Prostate gland (tissue), 2 donors: ENCODE measurements around the gene PAX8. TPM values are rescaled to one million over a fixed set of nuclear protein-coding genes. Genes with fewer than 3 reads are reported as not detected.

Experiments used
- DNase-seq: peaks from one replicate; pipeline ENCODE4 v3.0.0-alpha.2; 2019; ENCODE audit warnings: low spot score
- H3K27ac ChIP-seq, 2 donors: fragments of 200-600 bp; sonication (generic); 2 replicates each; pipeline ENCODE4 v1.5.1; 2017 to 2019
- H3K27me3 ChIP-seq: fragments of 200-600 bp; sonication (generic); replicated peaks from 2 replicates; pipeline ENCODE4 v1.5.1; 2019; ENCODE audit not compliant: insufficient read depth
- H3K36me3 ChIP-seq, 2 donors: fragments of 200-600 bp; sonication (generic); 1 replicate in 1 of 2; 2 replicates in 1 of 2; pipeline versions ENCODE4 v1.5.1 to v1.8.1; 2017 to 2019
- H3K4me1 ChIP-seq: fragments of 200-600 bp; sonication (generic); replicated peaks from 2 replicates; pipeline ENCODE4 v1.5.1; 2019
- H3K4me3 ChIP-seq, 2 donors: fragments of 200-600 bp; sonication (generic); 2 replicates each; pipeline ENCODE4 v1.5.1; 2017 to 2019
- H3K9me3 ChIP-seq: fragments of 200-600 bp; sonication (generic); 2 replicates; pipeline ENCODE4 v1.5.1; 2017
- POLR2A ChIP-seq: fragments of 450-650 bp; IDR thresholded peaks from one replicate; pipeline ENCODE4 v1.6.1; 2016; ENCODE audit warnings: antibody characterized with exemption, mild to moderate bottlenecking
- POLR2AphosphoS5 ChIP-seq: sonication (generic); formaldehyde crosslinking; IDR thresholded peaks from one replicate; pipeline ENCODE4 v1.6.1; 2017; ENCODE audit warnings: antibody characterized with exemption
- WGBS: methylation state at CpG from one replicate; pipeline ENCODE4 v1.1.5; 2018; 5-methylcytosine and 5-hydroxymethylcytosine counted together
- intact Hi-C: fragments of 100-400 bp; cut with DNase I; formaldehyde crosslinking; loops from one replicate; pipeline ENCODE4 v1.14.2; 2022
- total RNA-seq, 2 donors: library from RNA; depleted of rRNA; stranded (reverse); fragments of >200 nt; gene quantifications; one replicate each; pipeline ENCODE4 v1.1.0, GENCODE V29; 2016
- TF ChIP-seq, protein P1 (sequence below), 4 experiments: fragments of 200-600 bp in 2 of 4; fragments of 450-650 bp in 2 of 4; sonication (generic) in 2 of 4; IDR thresholded peaks; 1 replicate in 3 of 4; 2 replicates in 1 of 4; pipeline ENCODE4 v1.5.1; 2016 to 2019; ENCODE audit warnings: antibody characterized with exemption in 4 of 4, mild to moderate bottlenecking in 2 of 4, moderate library complexity in 2 of 4

The PAX8 gene
- total RNA-seq, 2 donors from 2014 or later = 1.0 to 3.8 TPM

DNA sequence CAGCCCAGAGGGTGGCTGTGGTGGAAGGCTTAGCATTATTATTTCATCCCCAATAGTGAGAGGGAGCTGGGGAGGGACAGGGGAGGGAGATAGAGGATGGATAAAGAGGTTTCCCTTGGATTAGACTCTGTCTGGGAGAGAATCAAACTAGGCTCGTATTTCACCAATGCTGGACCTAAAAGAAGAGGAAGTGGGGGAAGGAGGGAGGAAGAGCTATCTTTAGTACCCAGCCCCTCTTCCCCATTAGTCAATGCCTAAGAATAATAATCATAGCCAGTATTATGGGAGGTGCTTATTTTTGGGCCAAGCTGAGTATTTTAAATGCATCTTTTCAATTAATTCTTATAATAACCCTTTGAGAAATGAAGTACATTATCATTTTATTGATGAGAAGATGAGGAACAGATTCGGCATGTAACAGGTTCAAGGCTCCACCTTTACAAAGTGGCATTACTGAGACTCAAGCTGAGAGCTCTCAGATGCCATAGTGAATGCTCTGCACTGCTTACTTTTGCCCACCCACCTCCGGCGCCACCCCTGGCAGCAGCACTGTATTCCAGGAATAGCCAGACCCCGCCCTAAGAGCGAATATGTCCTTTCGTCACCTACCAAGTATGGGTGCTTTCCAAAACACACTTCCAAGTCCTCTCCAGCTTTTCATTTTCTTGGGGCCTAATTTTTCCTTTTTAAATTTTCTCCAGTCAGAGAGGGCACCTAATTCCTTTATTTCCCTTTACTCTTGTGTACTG lies 21.0 kb downstream of the PAX8 start:
- DNase-seq = no peak
- H3K9me3 ChIP-seq = no peaks in the 10 kb centered on the region
- no peaks in the 10 kb centered on the region for H3K27me3 ChIP-seq
- no peaks in the 10 kb centered on the region for H3K36me3 ChIP-seq
- TF ChIP-seq POLR2AphosphoS5 (no peak), POLR2A (no peak)
- 64% methylated on average over 7 of the region's 7 CpGs for WGBS
- intact Hi-C loops = no loop called here
- H3K4me3 ChIP-seq = no peak overlapping the region
- no peak overlapping the region for H3K27ac ChIP-seq
- no peaks in the 10 kb centered on the region for H3K4me1 ChIP-seq

DNA sequence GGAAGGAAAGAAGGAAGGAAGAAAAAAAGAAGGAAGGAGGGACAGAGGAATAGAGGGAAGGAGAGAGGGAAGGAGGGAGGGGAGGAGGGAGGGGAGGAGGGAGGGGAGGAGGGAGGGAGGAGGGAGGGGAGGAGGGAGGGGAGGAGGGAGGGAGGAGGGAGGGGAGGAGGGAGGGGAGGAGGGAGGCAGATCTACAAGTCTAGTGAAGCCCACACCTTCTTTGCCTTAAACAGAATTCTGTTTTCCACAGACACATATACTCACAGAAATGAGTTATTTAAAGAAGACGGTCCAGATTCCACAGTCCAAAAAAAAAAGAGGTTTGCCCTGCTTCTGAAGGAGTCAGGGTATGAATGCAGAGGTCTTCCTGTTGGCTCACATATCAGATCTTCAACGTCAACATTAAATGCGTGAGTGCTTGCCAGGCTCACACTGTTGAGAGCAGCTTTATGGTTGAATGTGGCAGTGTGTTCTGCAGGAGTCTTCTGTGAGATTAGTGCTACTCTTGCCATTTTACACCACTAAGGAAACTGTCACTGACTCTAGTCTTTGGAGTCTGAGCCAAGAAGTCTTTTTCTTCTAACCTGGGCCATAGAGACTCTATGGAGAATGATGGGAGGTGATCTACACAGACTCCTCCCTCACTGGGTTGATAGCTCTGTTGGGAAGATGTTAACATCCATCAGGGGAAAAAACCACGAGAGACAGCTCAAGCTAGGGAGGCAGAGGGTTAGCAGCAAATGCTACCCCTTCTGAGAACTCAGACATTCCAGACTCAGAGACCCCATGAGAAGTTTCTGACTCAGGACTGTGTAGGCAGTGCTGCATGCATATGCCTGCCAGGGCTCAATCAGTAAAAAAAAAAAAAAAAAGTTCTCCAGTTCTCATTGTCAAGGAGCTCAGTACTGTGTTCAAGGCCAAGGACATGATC lies 23.3 kb downstream of the PAX8 start:
- TF ChIP-seq, protein P1, sequence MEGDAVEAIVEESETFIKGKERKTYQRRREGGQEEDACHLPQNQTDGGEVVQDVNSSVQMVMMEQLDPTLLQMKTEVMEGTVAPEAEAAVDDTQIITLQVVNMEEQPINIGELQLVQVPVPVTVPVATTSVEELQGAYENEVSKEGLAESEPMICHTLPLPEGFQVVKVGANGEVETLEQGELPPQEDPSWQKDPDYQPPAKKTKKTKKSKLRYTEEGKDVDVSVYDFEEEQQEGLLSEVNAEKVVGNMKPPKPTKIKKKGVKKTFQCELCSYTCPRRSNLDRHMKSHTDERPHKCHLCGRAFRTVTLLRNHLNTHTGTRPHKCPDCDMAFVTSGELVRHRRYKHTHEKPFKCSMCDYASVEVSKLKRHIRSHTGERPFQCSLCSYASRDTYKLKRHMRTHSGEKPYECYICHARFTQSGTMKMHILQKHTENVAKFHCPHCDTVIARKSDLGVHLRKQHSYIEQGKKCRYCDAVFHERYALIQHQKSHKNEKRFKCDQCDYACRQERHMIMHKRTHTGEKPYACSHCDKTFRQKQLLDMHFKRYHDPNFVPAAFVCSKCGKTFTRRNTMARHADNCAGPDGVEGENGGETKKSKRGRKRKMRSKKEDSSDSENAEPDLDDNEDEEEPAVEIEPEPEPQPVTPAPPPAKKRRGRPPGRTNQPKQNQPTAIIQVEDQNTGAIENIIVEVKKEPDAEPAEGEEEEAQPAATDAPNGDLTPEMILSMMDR (IDR thresholded peaks at IDR 0.05) = no peak
- no peak for TF ChIP-seq POLR2A
- no peak for TF ChIP-seq POLR2AphosphoS5
- no peaks in the 10 kb centered on the region for H3K4me1 ChIP-seq
- H3K27me3 ChIP-seq = no peaks in the 10 kb centered on the region
- H3K9me3 ChIP-seq = no peaks in the 10 kb centered on the region
- intact Hi-C loops = no loop called here
- H3K36me3 ChIP-seq = no peaks in the 10 kb centered on the region
- no peak for DNase-seq
- H3K27ac ChIP-seq = no peak overlapping the region
- no peak overlapping the region for H3K4me3 ChIP-seq
- 28% methylated on average over 4 of the region's 4 CpGs for WGBS

DNA sequence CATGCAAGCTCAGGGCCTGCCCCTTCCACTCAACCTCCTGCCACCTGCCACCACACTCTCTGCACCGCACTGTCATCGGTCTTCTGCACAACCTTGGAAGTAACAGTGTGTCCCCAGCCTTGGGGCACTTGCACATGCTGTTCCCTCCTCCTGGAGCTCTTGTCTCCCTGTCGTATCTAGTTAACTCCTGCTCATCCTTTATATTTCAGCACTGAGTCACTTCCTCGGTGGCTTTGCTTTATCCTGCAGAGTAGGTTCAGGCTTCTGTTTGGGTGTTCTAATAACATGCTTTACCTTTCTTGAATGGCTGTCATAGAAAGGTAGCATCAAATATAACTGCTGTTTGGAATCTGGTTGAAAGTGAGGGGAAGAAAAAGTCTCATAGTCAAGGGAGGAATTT lies 25.3 kb downstream of the PAX8 start:
- no peak for TF ChIP-seq POLR2A
- no peak for TF ChIP-seq POLR2AphosphoS5
- TF ChIP-seq, protein P1 (IDR thresholded peaks at IDR 0.05) = no peak
- intact Hi-C loops = no loop called here

GRCh38 chr2:113252047-113252590 lies 26.6 kb downstream of the PAX8 start:
- Histone ChIP-seq H3K4me3 (no peak overlapping the region), H3K36me3 (no peaks in the 10 kb centered on the region), H3K27ac (no peak overlapping the region), H3K9me3 (no peaks in the 10 kb centered on the region), H3K27me3 (no peaks in the 10 kb centered on the region), H3K4me1 (no peaks in the 10 kb centered on the region)
- intact Hi-C loops = no loop called here
- no peak for DNase-seq
- TF ChIP-seq POLR2AphosphoS5 (no peak), POLR2A (no peak)
- TF ChIP-seq, protein P1 (IDR thresholded peaks at IDR 0.05) = no peak
- 97% methylated on average over 3 of the region's 3 CpGs for WGBS

More for the DNA sequence above, 25.3 kb downstream of the PAX8 start:
- no peaks in the 10 kb centered on the region for H3K4me1 ChIP-seq
- WGBS = 90% methylated on average over 4 of the region's 4 CpGs
- no peaks in the 10 kb centered on the region for H3K36me3 ChIP-seq
- no peaks in the 10 kb centered on the region for H3K9me3 ChIP-seq
- no peaks in the 10 kb centered on the region for H3K27me3 ChIP-seq
- H3K27ac ChIP-seq = no peak overlapping the region
- H3K4me3 ChIP-seq = no peak overlapping the region
- DNase-seq = no peak

DNA sequence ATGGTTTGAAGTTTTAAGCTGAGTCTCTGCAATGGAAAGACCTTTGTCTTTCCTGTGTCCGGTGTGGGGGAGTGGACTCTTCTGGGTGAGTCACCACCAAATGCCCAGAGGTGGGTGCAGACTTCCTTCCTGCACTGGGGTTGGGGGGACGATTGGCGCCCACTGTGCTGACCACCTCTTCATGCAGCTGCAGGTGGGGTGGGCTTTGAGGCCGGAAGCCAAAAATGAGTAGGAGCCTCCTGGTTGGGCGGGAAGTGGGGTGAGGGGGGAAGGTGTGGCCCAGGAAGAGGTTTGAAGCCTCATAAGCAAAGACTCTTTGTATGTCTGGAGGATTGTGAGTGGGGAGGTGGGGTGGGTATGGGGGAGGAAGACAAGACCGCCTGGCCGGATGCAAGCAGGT lies 27.6 kb downstream of the PAX8 start:
- H3K9me3 ChIP-seq = no peaks in the 10 kb centered on the region
- intact Hi-C loops = no loop called here
- 78% methylated on average over 7 of the region's 7 CpGs for WGBS
- no peak for DNase-seq
- H3K27me3 ChIP-seq = no peaks in the 10 kb centered on the region
- H3K27ac ChIP-seq = no peak overlapping the region
- H3K36me3 ChIP-seq = no peaks in the 10 kb centered on the region
- TF ChIP-seq, protein P1 (IDR thresholded peaks at IDR 0.05) = no peak
- TF ChIP-seq POLR2AphosphoS5 (no peak), POLR2A (no peak)
- H3K4me3 ChIP-seq = no peak overlapping the region
- H3K4me1 ChIP-seq = no peaks in the 10 kb centered on the region
